Parathyroid adenoma (tissue), 2 donors: ENCODE measurements around the gene CAMTA1.
A peak's percentile ranks its signal among the peaks of the same experiment; 100 is the strongest.

Experiments
- H2AFZ ChIP-seq: fragments of 300-600 bp; sonication (generic); one replicate; pipeline ENCODE4 v1.7.0; 2017; ENCODE audit warnings: antibody characterized with exemption, mild to moderate bottlenecking
- H3K27ac ChIP-seq: fragments of 300-600 bp; sonication (generic); one replicate; pipeline ENCODE4 v1.7.0; 2017
- H3K27me3 ChIP-seq: fragments of 300-600 bp; sonication (generic); one replicate; pipeline ENCODE4 v1.7.0; 2017; ENCODE audit warnings: low read length; ENCODE audit not compliant: control insufficient read depth, insufficient read depth
- H3K36me3 ChIP-seq: fragments of 300-600 bp; sonication (generic); one replicate; pipeline ENCODE4 v1.7.0; 2017; ENCODE audit warnings: low read length; ENCODE audit not compliant: control insufficient read depth, insufficient read depth
- H3K4me1 ChIP-seq: fragments of 300-600 bp; sonication (generic); one replicate; pipeline ENCODE4 v1.7.0; 2017; ENCODE audit warnings: control low read depth
- H3K4me2 ChIP-seq: fragments of 300-600 bp; sonication (generic); one replicate; pipeline ENCODE4 v1.7.0; 2017; ENCODE audit warnings: low read length
- H3K4me3 ChIP-seq: fragments of 300-600 bp; sonication (generic); one replicate; pipeline ENCODE4 v1.7.0; 2017; ENCODE audit warnings: low read depth, low read length
- H3K79me2 ChIP-seq: fragments of 300-600 bp; sonication (generic); one replicate; pipeline ENCODE4 v1.7.0; 2017; ENCODE audit warnings: control low read depth
- H3K9ac ChIP-seq: fragments of 300-600 bp; sonication (generic); one replicate; pipeline ENCODE4 v1.7.0; 2017; ENCODE audit warnings: mild to moderate bottlenecking
- H3K9me3 ChIP-seq: fragments of 300-600 bp; sonication (generic); one replicate; pipeline ENCODE4 v1.7.0; 2017; ENCODE audit warnings: low read length; ENCODE audit not compliant: control insufficient read depth
- CTCF ChIP-seq: fragments of 300-600 bp; sonication (generic); IDR thresholded peaks from one replicate; pipeline ENCODE4 v1.7.0; 2017; ENCODE audit warnings: antibody characterized with exemption, mild to moderate bottlenecking
- donor health status: primary hyperparathyroidism.

CAMTA1 gene

GRCh38 chr1:7491109-7491817, 706.0 kb downstream of the CAMTA1 start:
- Histone ChIP-seq H3K9ac (no peak overlapping the region), H3K4me2 (no peak overlapping the region), H3K79me2 (no peaks in the 10 kb centered on the region), H3K4me3 (no peak overlapping the region), H3K4me1 (no peaks in the 10 kb centered on the region), H2AFZ (no peak overlapping the region), H3K9me3 (no peaks in the 10 kb centered on the region), H3K27me3 (no peaks in the 10 kb centered on the region), H3K36me3 (no peaks in the 10 kb centered on the region), H3K27ac (peak overlapping the region; percentile 7)
- no peak for TF ChIP-seq CTCF

- Histone ChIP-seq H3K36me3 (no peaks in the 10 kb centered on the region), H3K4me2 (no peak overlapping the region), H3K4me1 (no peaks in the 10 kb centered on the region), H3K9me3 (no peaks in the 10 kb centered on the region), H3K9ac (no peak overlapping the region), H3K79me2 (no peaks in the 10 kb centered on the region), H2AFZ (no peak overlapping the region), H3K27me3 (no peaks in the 10 kb centered on the region), H3K4me3 (no peak overlapping the region), H3K27ac (peak overlapping the region; percentile 7)
- no peak for TF ChIP-seq CTCF
Measured at GRCh38 chr1:7491818-7492173, 706.5 kb downstream of the CAMTA1 start.

GRCh38 chr1:7493711-7494454, 708.6 kb downstream of the CAMTA1 start:
- Histone ChIP-seq H3K9ac (no peak overlapping the region), H3K27me3 (no peaks in the 10 kb centered on the region), H3K79me2 (no peaks in the 10 kb centered on the region), H3K27ac (no peak overlapping the region), H3K36me3 (no peaks in the 10 kb centered on the region), H2AFZ (no peak overlapping the region), H3K4me3 (no peak overlapping the region), H3K4me1 (no peaks in the 10 kb centered on the region), H3K4me2 (no peak overlapping the region), H3K9me3 (no peaks in the 10 kb centered on the region)
- no peak for TF ChIP-seq CTCF

- no peaks in the 10 kb centered on the region for H3K27me3 ChIP-seq
- TF ChIP-seq CTCF: no peak
- no peaks in the 10 kb centered on the region for H3K79me2 ChIP-seq
- no peaks in the 10 kb centered on the region for H3K36me3 ChIP-seq
- H3K9ac ChIP-seq: no peak overlapping the region
- no peak overlapping the region for H2AFZ ChIP-seq
- H3K4me3 ChIP-seq: no peak overlapping the region
- H3K4me1 ChIP-seq: no peaks in the 10 kb centered on the region
- H3K4me2 ChIP-seq: no peak overlapping the region
- no peak overlapping the region for H3K27ac ChIP-seq
- no peaks in the 10 kb centered on the region for H3K9me3 ChIP-seq
Measured at GRCh38 chr1:7495962-7496361, 710.7 kb downstream of the CAMTA1 start.
